NOMO-1 treated with dmso at 0.1 percent for 144 hours (cell line): ENCODE measurements around the gene CMTM4.

ENCODE experiments used
- DNase-seq: peaks from one replicate; lab custom pipeline; 2025; ENCODE audit not compliant: unreplicated experiment; lab: John Stamatoyannopoulos, UW

CMTM4 gene

DNA sequence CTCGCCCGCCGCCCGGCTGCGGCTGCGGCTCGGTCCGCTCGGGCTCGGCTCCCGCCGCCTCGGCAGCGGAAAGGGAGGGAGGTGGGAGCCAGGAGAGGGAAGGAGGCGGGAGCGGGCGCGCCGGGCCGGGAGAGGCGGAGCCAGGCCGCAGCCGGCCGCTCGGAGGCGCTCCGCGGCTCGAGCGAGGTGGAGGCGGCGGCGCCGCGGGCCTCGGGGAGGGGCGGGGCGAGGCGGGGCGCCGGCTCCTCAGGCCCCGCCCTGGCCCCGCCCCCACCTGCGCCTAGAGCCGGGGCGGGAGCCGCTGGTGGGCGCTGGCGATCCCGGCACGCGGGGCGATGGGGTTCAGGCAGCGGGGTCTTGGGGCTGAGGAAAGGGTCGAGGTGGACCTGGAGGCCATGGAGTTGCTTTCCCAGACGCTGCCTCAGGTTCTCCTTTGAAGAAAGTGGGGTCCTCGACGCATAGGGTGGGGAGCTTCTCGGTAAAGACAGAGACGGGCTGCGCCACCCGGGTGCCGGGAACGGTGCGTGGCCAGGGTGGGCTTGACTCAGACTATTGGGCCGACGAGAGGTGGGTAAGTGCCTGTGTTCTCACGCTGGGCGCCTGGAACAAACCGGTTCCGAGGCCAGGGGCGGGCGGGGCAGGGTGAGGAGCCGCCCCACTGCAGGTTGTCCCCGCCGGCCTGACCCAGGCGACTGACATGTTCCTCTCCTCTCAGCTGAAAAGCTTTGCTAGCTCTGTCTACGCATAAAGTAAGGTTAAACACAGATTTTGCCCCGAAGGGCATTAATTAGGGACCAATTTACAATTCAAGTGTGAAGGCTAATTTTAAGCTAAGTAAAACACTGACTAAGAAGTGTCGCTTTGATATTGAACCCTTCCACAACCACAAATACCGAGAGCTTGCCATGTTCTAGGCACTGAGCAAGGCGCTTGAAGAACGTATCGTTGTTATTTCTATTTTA is at the start of gene CMTM4:
TSS of gene CMTM4 (minus strand) at position 75 of the 962 bp plus-strand sequence. CDS start 218 bp downstream, outside the sequence.
- DNase-seq: peak; percentile 51

DNA sequence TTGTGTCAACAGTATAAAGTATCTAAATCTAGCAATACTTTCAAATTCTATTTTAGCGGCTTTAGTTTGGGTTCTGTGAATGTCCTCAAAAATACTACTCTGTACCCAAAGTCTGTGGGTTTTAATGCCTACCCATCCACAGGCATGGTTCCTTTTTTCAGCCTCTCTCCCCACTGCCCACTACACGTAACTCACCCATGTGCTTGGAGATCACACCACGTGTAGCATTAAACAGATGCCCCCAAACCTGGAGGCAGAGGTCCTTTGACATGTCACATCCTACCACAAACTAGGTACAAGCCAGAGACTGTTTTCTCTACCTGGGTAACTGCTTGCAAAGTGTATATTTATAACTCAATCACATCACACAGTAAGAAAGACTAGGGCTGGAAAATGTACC is 49.5 kb upstream of the CMTM4 start:
- no peak for DNase-seq

GRCh38 chr16:66741950-66742808 is 45.6 kb upstream of the CMTM4 start:
- DNase-seq: no peak

GRCh38 chr16:66741169-66741900 is 44.8 kb upstream of the CMTM4 start:
- no peak for DNase-seq

DNA sequence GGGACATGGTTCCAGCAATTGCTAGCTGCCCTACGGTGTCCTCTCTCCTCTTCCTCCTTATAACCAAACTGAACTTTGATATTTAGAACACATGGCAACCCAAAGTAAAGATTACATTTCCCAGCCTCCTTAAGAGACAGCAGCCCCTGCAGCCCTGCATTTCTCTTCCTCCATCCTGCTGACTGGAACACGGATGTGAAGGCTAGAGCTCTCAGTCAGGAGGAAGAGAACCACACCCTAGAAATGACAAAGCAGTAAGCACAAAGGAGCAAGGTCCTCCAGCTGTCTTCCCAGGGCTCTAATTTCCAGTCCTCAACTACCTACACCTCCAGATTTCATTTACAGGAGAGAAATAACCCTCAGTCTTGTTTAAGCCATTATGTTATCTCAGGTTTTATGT is 44.0 kb upstream of the CMTM4 start:
- no peak for DNase-seq

DNA sequence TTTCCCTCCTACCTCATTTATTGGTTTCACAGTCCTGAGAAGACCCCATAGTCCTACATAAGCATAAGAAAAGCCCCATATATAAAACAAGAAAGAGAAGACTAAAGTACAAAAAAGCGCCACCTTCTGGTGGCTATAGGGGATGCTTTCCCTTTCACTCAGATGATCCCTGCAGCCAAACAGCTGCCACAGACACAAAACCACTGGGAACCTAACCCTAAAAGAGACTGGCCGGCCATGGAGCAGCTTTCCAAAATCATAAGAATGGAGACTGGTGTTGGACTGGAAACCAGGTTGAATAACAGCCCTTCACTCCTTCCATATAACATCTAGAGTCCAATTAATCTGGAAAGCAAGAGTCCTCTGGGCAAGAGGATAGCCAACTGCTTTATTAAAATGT is 43.5 kb upstream of the CMTM4 start:
- DNase-seq: no peak

- no peak for DNase-seq
Observed at GRCh38 chr16:66735891-66736290, 39.3 kb upstream of the CMTM4 start.

GRCh38 chr16:66731101-66731500 is 34.6 kb upstream of the CMTM4 start:
- DNase-seq: no peak

DNA sequence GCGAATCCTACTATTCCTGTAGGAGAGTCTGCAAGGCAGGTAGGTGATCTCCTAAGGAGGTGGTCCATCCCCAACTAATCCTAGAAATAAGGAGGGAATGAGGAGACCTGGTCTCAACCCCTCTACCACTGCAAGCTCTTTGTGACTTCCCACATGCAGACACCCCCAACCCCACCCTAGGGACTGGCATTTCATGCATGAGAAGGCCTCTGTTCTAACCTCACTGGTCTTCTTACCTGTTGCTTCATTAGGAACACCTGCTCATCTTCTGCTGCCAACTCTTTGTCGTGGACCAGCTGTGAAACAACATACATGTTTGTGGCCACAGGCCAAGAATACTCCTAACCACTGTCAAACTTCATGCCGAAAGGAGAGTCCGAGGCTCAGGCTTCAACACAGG is 32.3 kb upstream of the CMTM4 start:
- DNase-seq: no peak

DNA sequence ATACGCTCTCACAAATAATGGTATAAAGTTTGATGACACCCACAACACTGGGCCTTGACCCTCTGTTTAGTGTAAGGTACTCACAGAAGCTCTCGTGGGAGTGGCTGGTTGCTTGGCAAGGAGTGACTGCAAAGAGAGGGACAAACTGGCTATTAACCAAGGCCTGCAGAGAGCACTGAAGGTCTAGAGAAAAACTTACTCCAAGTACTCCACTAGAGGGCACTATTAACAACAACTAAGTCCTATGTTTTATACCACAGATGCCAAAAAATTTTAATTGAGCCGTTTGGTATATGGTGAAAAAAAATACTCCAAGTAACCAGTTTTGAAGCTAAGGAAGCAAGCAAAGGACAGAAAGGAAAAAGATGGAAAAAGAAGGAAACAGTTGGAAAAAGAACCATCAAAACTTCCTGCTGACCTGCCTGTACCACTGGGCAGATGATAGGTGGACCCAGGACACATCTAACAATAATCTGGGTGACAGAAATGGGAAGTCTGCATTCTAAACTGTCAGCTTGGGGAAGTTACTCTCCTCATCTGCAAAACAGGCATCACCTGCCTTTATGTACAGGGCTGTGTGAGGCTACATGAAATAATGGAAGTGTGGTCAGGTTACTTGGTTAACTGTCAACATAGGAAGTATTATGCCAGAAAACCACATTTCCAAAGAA is 31.7 kb upstream of the CMTM4 start:
- DNase-seq: no peak

- no peak for DNase-seq
Observed at GRCh38 chr16:66720766-66721165, 24.2 kb upstream of the CMTM4 start.

DNA sequence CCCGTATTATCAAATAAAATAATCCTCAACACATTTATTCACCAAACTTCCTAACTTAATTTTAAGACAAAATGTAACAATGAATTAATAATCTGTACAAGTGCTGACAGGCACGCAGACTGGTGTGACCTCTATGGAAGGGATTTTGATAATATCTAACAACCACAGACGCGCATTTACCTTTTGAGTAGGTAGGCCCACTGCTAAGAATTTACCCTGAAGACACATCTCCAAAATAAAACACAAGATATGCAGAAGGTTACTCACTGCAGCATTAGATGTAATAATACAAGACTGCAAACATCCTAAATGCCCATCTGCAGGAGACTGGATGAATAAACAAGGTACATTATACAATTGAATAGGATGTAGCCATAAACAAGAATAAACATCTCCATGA is 22.7 kb upstream of the CMTM4 start:
- DNase-seq: no peak

- DNase-seq: no peak
Observed at GRCh38 chr16:66717776-66718175, 21.2 kb upstream of the CMTM4 start.

GRCh38 chr16:66717112-66717675 is 20.7 kb upstream of the CMTM4 start:
- no peak for DNase-seq

DNA sequence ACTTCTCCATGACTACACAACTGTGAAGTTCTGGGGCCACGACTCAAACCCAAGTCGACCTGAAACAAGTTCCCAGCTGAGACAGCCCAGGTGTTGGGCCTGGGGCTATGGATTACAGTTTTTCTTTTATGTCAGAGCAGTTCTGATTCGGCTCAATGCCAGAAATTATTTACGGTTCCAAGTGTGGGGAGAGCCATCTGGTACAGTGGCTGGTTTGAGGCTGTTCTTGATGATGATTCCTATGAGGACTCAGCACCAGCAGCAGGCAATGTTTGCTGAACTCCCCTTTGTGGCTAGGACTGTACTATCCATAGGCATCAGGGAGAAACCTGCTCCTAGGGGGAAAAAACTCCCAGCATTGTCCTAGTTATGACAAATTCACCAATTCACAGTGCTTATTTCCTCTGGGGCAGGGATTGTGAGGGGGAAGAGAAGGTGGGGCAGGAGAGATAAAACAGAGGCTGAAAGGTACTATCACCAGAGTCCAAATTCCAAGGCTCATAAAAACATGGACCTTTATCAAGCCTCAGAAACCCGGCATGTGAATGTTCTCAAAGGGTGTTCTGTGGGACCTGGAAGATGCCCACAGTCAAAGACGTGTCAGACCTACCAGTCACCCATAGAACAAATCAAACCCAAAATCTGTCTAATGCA is 18.2 kb upstream of the CMTM4 start:
- DNase-seq: no peak

GRCh38 chr16:66714062-66714461 is 17.5 kb upstream of the CMTM4 start:
- DNase-seq: no peak

- DNase-seq: no peak
Observed at GRCh38 chr16:66713076-66713475, 16.5 kb upstream of the CMTM4 start.

- no peak for DNase-seq
Observed at GRCh38 chr16:66712512-66712911, 16.0 kb upstream of the CMTM4 start.

- no peak for DNase-seq
Observed at GRCh38 chr16:66711581-66711980, 15.0 kb upstream of the CMTM4 start.

DNA sequence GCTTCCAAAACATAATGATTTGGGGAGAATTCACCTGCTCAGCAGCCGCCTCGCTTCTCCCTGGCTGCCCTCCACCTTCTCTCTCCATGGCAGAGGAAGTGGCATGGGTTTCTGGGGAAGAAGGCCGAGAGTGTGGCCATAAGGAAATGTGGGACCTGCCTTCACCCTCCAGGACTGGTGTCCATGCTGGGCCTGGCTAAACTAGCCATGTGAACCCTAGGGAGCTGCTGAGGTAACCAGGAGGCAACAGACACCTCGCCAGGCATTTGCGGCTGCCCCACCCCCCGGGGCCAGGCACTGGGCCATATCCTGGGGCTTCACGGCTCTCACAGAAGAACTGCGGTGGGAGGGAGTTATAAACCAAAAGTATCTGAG is 9.9 kb upstream of the CMTM4 start:
- no peak for DNase-seq
